SK-N-SH (cell line): ENCODE results near the gene EVA1A. TPM values are rescaled to one million over a fixed set of nuclear protein-coding genes. Genes with fewer than 3 reads are reported as not detected.

Source experiments
- CTCF ChIA-PET: fragments of 300-600, 350-600 bp; formaldehyde crosslinking; extraction: SDS; loops from one replicate; lab custom pipeline; 2021; lab: Yijun Ruan, JAX
- POLR2A ChIA-PET: fragments of 350-600 bp; sonication (Branson Sonifier 250); formaldehyde crosslinking; extraction: SDS; loops from one replicate; lab custom pipeline; 2020; ENCODE audit warnings: antibody characterized with exemption, inconsistent platforms; lab: Yijun Ruan, JAX
- DNase-seq: peaks from one replicate; pipeline ENCODE4 v3.0.0; 2012
- H2AFZ ChIP-seq: fragments of 200-600 bp; sonication (generic); 2 replicates; pipeline ENCODE4 v1.8.1; 2016; ENCODE audit warnings: antibody characterized with exemption, mild to moderate bottlenecking, low read depth
- H3F3A ChIP-seq: fragments of 200-600 bp; sonication (generic); replicated peaks from 2 replicates; pipeline ENCODE3; 2016; ENCODE audit warnings: antibody characterized with exemption, mild to moderate bottlenecking; ENCODE audit not compliant: insufficient read depth
- H3K27ac ChIP-seq, 2 experiments: fragments of 200-500 bp in 1 of 2; fragments of 200-600 bp in 1 of 2; sonication (Bioruptor generic) in 1 of 2; sonication (generic), shearing (Covaris generic) in 1 of 2; 2 replicates each; pipeline versions ENCODE4 v1.5.1 to v1.6.1; 2014 to 2016; ENCODE audit warnings: low read depth in 2 of 2, inconsistent platforms in 1 of 2, low read length in 1 of 2, mild to moderate bottlenecking in 1 of 2, mixed read lengths in 1 of 2
- H3K27me3 ChIP-seq: fragments of 200-600 bp; sonication (generic), shearing (Covaris generic); 2 replicates; pipeline ENCODE4 v1.6.1; 2016; ENCODE audit warnings: mixed run types; ENCODE audit not compliant: insufficient read depth
- H3K36me3 ChIP-seq, 2 experiments: fragments of 200-500 bp in 1 of 2; fragments of 200-600 bp in 1 of 2; sonication (Bioruptor generic) in 1 of 2; sonication (generic) in 1 of 2; replicated peaks in 1 of 2; 2 replicates each; pipeline versions ENCODE3 to v1.5.1; 2014 to 2016; ENCODE audit warnings: low read length in 1 of 2, mild to moderate bottlenecking in 1 of 2; ENCODE audit not compliant: insufficient read depth in 2 of 2, control insufficient read depth in 1 of 2
- H3K4me1 ChIP-seq, 2 experiments: fragments of 200-500 bp in 1 of 2; fragments of 200-600 bp in 1 of 2; sonication (Bioruptor generic) in 1 of 2; sonication (generic), shearing (Covaris generic) in 1 of 2; 2 replicates each; pipeline versions ENCODE4 v1.5.1 to v1.6.1; 2014 to 2016; ENCODE audit warnings: low read depth in 1 of 2, low read length in 1 of 2, mixed run types in 1 of 2; ENCODE audit not compliant: insufficient read depth in 2 of 2, control insufficient read depth in 1 of 2
- H3K4me2 ChIP-seq: fragments of 200-600 bp; sonication (generic), shearing (Covaris generic); 2 replicates; pipeline ENCODE4 v1.6.1; 2017; ENCODE audit warnings: mixed run types
- H3K4me3 ChIP-seq, 2 experiments: fragments of 200-500 bp in 1 of 2; fragments of 200-600 bp in 1 of 2; sonication (Bioruptor generic) in 1 of 2; sonication (generic), shearing (Covaris generic) in 1 of 2; 2 replicates each; pipeline versions ENCODE4 v1.5.1 to v1.8.1; 2014 to 2016; ENCODE audit warnings: low read depth in 2 of 2, inconsistent platforms in 1 of 2, low read length in 1 of 2, mild to moderate bottlenecking in 1 of 2, mixed read lengths in 1 of 2, moderate library complexity in 1 of 2
- H3K79me2 ChIP-seq: fragments of 200-600 bp; sonication (generic); 2 replicates; pipeline ENCODE4 v1.8.1; 2017; ENCODE audit warnings: mild to moderate bottlenecking; ENCODE audit not compliant: insufficient read depth
- H3K9ac ChIP-seq: fragments of 200-600 bp; sonication (generic); 2 replicates; pipeline ENCODE4 v1.6.1; 2017; ENCODE audit warnings: mixed run types
- H3K9me2 ChIP-seq: fragments of 200-600 bp; sonication (generic); 2 replicates; pipeline ENCODE4 v1.6.1; 2017; ENCODE audit warnings: mixed run types
- H3K9me3 ChIP-seq: fragments of 200-600 bp; sonication (generic); 2 replicates; pipeline ENCODE4 v1.6.1; 2017; ENCODE audit warnings: mixed run types, mild to moderate bottlenecking, moderate library complexity
- H4K20me1 ChIP-seq: fragments of 200-600 bp; sonication (generic); 2 replicates; pipeline ENCODE4 v1.6.1; 2017; ENCODE audit warnings: mild to moderate bottlenecking, mixed run types; ENCODE audit not compliant: insufficient read depth
- CHD2 ChIP-seq: fragments of 150-350 bp; IDR thresholded peaks from 2 replicates; pipeline ENCODE4 v1.6.1; 2018; ENCODE audit warnings: low read length; ENCODE audit not compliant: partially characterized antibody
- ELF1 ChIP-seq: IDR thresholded peaks from 2 replicates; pipeline ENCODE4 v1.4.0; 2012
- EZH2phosphoT487 ChIP-seq: fragments of 200-600 bp; sonication (generic); IDR thresholded peaks from 2 replicates; pipeline ENCODE4 v1.6.1; 2017; ENCODE audit warnings: low read depth, mixed run types, mild to moderate bottlenecking, antibody characterized with exemption, moderate library complexity, borderline replicate concordance
- FOXJ3 ChIP-seq: sonication (generic); formaldehyde crosslinking; IDR thresholded peaks from 2 replicates; pipeline ENCODE4 v1.5.1; 2020; ENCODE audit warnings: mild to moderate bottlenecking, missing genetic modification reagents
- GABPA ChIP-seq: IDR thresholded peaks from 2 replicates; pipeline ENCODE4 v1.4.0; 2012; ENCODE audit warnings: low read depth, mild to moderate bottlenecking
- MEF2A ChIP-seq: IDR thresholded peaks from 2 replicates; pipeline ENCODE4 v1.4.0; 2012; ENCODE audit warnings: low read depth, borderline replicate concordance
- RAD21 ChIP-seq: IDR thresholded peaks from 2 replicates; pipeline ENCODE4 v1.6.1; 2012; ENCODE audit warnings: mild to moderate bottlenecking, low read length
- RCOR1 ChIP-seq: fragments of 150-350 bp; IDR thresholded peaks from 2 replicates; pipeline ENCODE4 v1.6.1; 2017; ENCODE audit warnings: antibody characterized with exemption, low read length
- RXRA ChIP-seq: IDR thresholded peaks from 2 replicates; pipeline ENCODE4 v1.4.0; 2012; ENCODE audit warnings: low read depth, mild to moderate bottlenecking, borderline replicate concordance
- SIN3A ChIP-seq: IDR thresholded peaks from 2 replicates; pipeline ENCODE4 v1.6.1; 2012; ENCODE audit warnings: low read depth, mild to moderate bottlenecking, low read length, moderate library complexity, borderline replicate concordance
- TCF12 ChIP-seq: IDR thresholded peaks from 2 replicates; pipeline ENCODE4 v1.4.0; 2012
- TEAD4 ChIP-seq: IDR thresholded peaks from 2 replicates; pipeline ENCODE4 v1.4.0; 2012; ENCODE audit warnings: mild to moderate bottlenecking, borderline replicate concordance; ENCODE audit not compliant: insufficient read depth
- USF2 ChIP-seq: fragments of 150-350 bp; IDR thresholded peaks from 2 replicates; pipeline ENCODE4 v1.6.1; 2017; ENCODE audit warnings: antibody characterized with exemption, low read length, low read depth, borderline replicate concordance
- WGBS: methylation state at CpG from one replicate; pipeline ENCODE4 v1.1.6; 2017; ENCODE audit warnings: low lambda C conversion rate; 5-methylcytosine and 5-hydroxymethylcytosine counted together
- polyA plus RNA-seq, 3 experiments: library from polyadenylated mRNA; depleted of rRNA; stranded (reverse); fragments of >200 nt; gene quantifications; 2 replicates each; pipeline ENCODE4 v1.2.3, GENCODE V29; 2012
- TF ChIP-seq, protein P1 (sequence below): IDR thresholded peaks from 2 replicates; pipeline ENCODE4 v1.4.0; 2012; ENCODE audit warnings: low read depth

The EVA1A gene
- polyA plus RNA-seq, 1 of the 3 experiments (the other 2 are of a cell fraction): 93.0 TPM

DNA sequence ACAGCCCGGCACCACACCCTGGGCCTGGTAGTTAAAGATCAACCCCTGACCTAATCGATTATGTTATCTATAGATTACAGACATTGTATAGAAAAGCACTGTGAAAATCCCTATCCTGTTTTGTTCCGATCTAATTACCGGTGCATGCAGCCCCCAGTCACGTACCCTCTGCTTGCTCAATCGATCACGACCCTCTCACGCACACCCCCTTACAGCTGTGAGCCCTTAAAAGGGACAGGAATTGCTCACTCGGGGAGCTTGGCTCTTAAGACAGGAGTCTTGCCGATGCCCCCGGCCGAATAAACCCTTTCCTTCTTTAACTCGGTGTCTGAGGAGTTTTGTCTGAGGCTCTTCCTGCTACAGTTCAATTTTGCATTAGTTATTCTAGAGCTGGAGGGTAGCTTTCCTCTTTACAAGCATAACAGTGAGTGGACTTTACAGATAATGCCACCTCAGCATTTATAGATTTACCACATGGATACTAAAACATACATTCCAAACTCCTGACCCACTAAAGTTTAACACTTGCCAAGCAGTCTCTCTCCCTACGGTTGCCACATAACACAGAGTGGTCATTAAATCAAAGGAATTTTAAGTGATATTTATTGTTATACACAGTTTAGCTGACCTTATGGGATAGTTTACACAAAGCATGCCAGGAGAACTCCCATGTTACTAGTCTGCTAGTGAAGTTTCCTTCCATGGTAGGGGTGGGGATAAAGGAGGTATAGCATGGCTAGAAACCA lies 101.0 kb downstream of the EVA1A start (continued):
- no peak for TF ChIP-seq RAD21
- no peak for TF ChIP-seq EZH2phosphoT487
- no peak for TF ChIP-seq TEAD4
- TF ChIP-seq, all 33 proteins: peak for 0

DNA sequence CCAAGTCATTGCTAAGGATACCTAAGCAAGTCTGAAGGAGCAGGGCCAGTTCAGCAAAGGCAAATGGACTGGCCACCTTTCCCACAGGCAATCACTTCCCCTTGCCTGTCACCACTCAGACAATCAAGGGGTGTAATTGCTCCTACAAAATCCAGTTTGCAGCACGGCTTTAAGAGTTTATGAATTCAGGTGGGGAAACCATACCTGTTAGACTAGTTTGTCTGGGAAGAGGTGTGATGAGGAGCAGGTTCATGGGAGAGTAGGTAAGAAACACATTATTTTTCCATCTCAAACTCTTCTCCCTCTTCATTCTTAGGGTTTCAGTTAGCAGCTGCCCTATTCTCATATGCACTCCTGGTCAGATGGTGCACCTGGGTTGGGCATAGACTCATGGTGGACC lies 102.5 kb downstream of the EVA1A start:
- TF ChIP-seq ELF1 (no peak), RAD21 (no peak), CHD2 (no peak)

GRCh38 chr2:75456825-75457224 lies 103.9 kb downstream of the EVA1A start:
- Histone ChIP-seq H4K20me1 (no peaks in the 10 kb centered on the region), H3F3A (no peaks in the 10 kb centered on the region), H3K27me3 (no peaks in the 10 kb centered on the region), H3K9me3 (no peaks in the 10 kb centered on the region), H3K79me2 (no peaks in the 10 kb centered on the region), H2AFZ (no peak overlapping the region), H3K36me3 (no peaks in the 10 kb centered on the region), H3K4me3 (no peak overlapping the region), H3K9ac (no peak overlapping the region), H3K4me1 (no peaks in the 10 kb centered on the region), H3K9me2 (no peaks in the 10 kb centered on the region), H3K4me2 (no peak overlapping the region), H3K27ac (no peak overlapping the region)
- 65% methylated on average over 4 of the region's 4 CpGs for WGBS
- CTCF ChIA-PET: interaction anchor here (1.7 to 2.5 kb wide), 3 partner anchors 25 to 152 kb away, joined by 4 to 18 read pairs (median 4); no protein-coding TSS in a partner anchor
- no peak for DNase-seq
- TF ChIP-seq RCOR1: no peak
- TF ChIP-seq TCF12: no peak
- no peak for TF ChIP-seq SIN3A
- TF ChIP-seq FOXJ3 (CRISPR knock-in tag): no peak
- no peak for TF ChIP-seq GABPA
- no peak for TF ChIP-seq MEF2A
- TF ChIP-seq RXRA: no peak
- TF ChIP-seq, protein P1, sequence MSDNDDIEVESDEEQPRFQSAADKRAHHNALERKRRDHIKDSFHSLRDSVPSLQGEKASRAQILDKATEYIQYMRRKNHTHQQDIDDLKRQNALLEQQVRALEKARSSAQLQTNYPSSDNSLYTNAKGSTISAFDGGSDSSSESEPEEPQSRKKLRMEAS: no peak
- TF ChIP-seq USF2: no peak
- POLR2A ChIA-PET: no interaction called here

More for the DNA sequence above, 102.5 kb downstream of the EVA1A start:
- Histone ChIP-seq H3K4me1 (no peaks in the 10 kb centered on the region), H3K79me2 (no peaks in the 10 kb centered on the region), H3K4me2 (no peak overlapping the region), H2AFZ (no peak overlapping the region), H3F3A (no peaks in the 10 kb centered on the region), H3K27me3 (no peaks in the 10 kb centered on the region), H3K4me3 (no peak overlapping the region), H4K20me1 (no peaks in the 10 kb centered on the region), H3K9me3 (no peaks in the 10 kb centered on the region), H3K27ac (no peak overlapping the region), H3K9ac (no peak overlapping the region), H3K36me3 (no peaks in the 10 kb centered on the region), H3K9me2 (no peaks in the 10 kb centered on the region)
- DNase-seq: no peak
- 36% methylated on average over 1 of the region's 1 CpG for WGBS
- POLR2A ChIA-PET: no interaction called here
- CTCF ChIA-PET: interaction anchor here (1.0 to 2.5 kb wide), 4 partner anchors 14 to 170 kb away, joined by 3 to 18 read pairs (median 4); no protein-coding TSS in a partner anchor
